Stomach (tissue), 9 donors: Measurements from ENCODE around the gene KNG1. TPM values are rescaled to one million over a fixed set of nuclear protein-coding genes. Genes with fewer than 3 reads are reported as not detected.

Experiments used
- DNase-seq, 2 donors: peaks; one replicate each; pipeline versions ENCODE4 v3.0.0 to v3.0.0-alpha.2; 2013 to 2019
- H3K27ac ChIP-seq, 5 donors: fragments of 200-600 bp in 4 of 5; sonication (generic) in 4 of 5; one replicate each; pipeline ENCODE4 v1.5.1; 2013 to 2019; ENCODE audit warnings: mild to moderate bottlenecking in 1 of 5, moderate library complexity in 1 of 5
- H3K27me3 ChIP-seq, 3 donors: fragments of 200-600 bp; sonication (generic); one replicate each; pipeline ENCODE4 v1.5.1; 2017 to 2019; ENCODE audit warnings: mixed run types in 1 of 3
- H3K36me3 ChIP-seq, 4 donors: fragments of 200-600 bp; sonication (generic); 1 replicate in 3 of 4; 2 replicates in 1 of 4; pipeline ENCODE4 v1.5.1; 2016 to 2019
- H3K4me1 ChIP-seq, 4 donors: fragments of 200-600 bp; sonication (generic); one replicate each; pipeline ENCODE4 v1.5.1; 2016 to 2019
- H3K4me3 ChIP-seq, 4 donors: fragments of 200-600 bp; sonication (generic) in 3 of 4; one replicate each; pipeline ENCODE4 v1.5.1; 2016 to 2019; ENCODE audit warnings: mild to moderate bottlenecking in 1 of 4
- H3K9me3 ChIP-seq, 4 donors: fragments of 200-600 bp; sonication (generic); one replicate each; pipeline ENCODE4 v1.5.1; 2016 to 2019
- EP300 ChIP-seq: sonication (generic); formaldehyde crosslinking; IDR thresholded peaks from one replicate; pipeline ENCODE4 v1.6.1; 2017; ENCODE audit warnings: antibody characterized with exemption
- POLR2A ChIP-seq, 4 donors: fragments of 450-650 bp; IDR thresholded peaks; one replicate each; pipeline ENCODE4 v1.6.1; 2016; ENCODE audit warnings: antibody characterized with exemption in 4 of 4, control low read depth in 2 of 4, mild to moderate bottlenecking in 1 of 4, moderate library complexity in 1 of 4
- POLR2AphosphoS5 ChIP-seq, 3 donors: sonication (generic); formaldehyde crosslinking; IDR thresholded peaks; one replicate each; pipeline ENCODE4 v1.6.1; 2016; ENCODE audit warnings: antibody characterized with exemption in 3 of 3
- WGBS, 5 donors: extraction: QIAGEN DNeasy Blood & Tissue Kit in 3 of 5; methylation state at CpG; one replicate each; pipeline versions ENCODE4 v1.1.5 to v1.1.7; 2013 to 2018; 5-methylcytosine and 5-hydroxymethylcytosine counted together
- intact Hi-C: fragments of 100-400 bp; cut with DNase I; formaldehyde crosslinking; loops from one replicate; pipeline ENCODE4 v1.15.1; 2023; ENCODE audit warnings: low total_unique reads
- polyA plus RNA-seq, 3 donors: library from polyadenylated mRNA; stranded (reverse); fragments of 200-250 nt; gene quantifications; one replicate each; pipeline ENCODE4 v1.2.3, GENCODE V29; 2013
- total RNA-seq, 5 donors: library from RNA; depleted of rRNA; stranded (reverse); fragments of >200 nt; gene quantifications; one replicate each; pipeline versions ENCODE4 v1.1.0 to v1.2.3, GENCODE V29; 2014 to 2016
- TF ChIP-seq, protein P1 (sequence below), 7 experiments: fragments of 450-650 bp in 4 of 7; fragments of 200-600 bp in 3 of 7; sonication (generic) in 3 of 7; IDR thresholded peaks; one replicate each; pipeline ENCODE4 v1.5.1; 2016 to 2019; ENCODE audit warnings: antibody characterized with exemption in 7 of 7, control low read depth in 2 of 7, mild to moderate bottlenecking in 1 of 7
- donor health status: healthy with polysubstance abuse.
- donor health status: Bipolar disorder and iron deficiency.
- donor health status: healthy.

KNG1 gene
- total and polyA plus RNA-seq, 8 donors: 0.18 TPM; not detected in 7

DNA sequence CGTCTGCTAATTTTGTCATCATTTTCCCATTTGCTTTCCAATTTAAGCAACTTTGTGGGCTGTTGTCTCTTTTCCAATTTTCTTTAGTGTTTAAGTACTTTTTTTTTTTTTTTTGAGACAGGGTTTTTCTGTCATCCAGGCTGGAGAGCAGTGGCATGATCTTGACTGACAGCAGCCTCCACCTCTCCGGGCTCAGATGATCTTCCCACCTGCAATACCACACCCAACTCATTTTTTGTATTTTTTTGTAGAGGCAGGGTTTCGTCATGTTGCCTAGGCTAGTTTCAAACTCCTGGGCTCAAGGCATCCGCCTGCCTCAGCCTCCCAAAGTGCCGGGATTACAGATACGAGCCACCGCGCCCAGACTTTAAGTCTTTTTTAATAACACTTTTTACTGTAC, 40.1 kb downstream of the KNG1 start:
- no peaks in the 10 kb centered on the region for H3K36me3 ChIP-seq
- no peak overlapping the region for H3K27ac ChIP-seq
- DNase-seq: no peak
- peaks cover 0 to 13% (median 0%) of the 10 kb centered on the region in 4 donors for H3K4me1 ChIP-seq
- H3K4me3 ChIP-seq: no peak overlapping the region
- WGBS, 5 donors: 83 to 94% (median 91%) methylated on average over 8 of the region's 8 CpGs
- H3K27me3 ChIP-seq: no peaks in the 10 kb centered on the region
- no peaks in the 10 kb centered on the region for H3K9me3 ChIP-seq
- intact Hi-C loops: no loop called here
- TF ChIP-seq, protein P1, sequence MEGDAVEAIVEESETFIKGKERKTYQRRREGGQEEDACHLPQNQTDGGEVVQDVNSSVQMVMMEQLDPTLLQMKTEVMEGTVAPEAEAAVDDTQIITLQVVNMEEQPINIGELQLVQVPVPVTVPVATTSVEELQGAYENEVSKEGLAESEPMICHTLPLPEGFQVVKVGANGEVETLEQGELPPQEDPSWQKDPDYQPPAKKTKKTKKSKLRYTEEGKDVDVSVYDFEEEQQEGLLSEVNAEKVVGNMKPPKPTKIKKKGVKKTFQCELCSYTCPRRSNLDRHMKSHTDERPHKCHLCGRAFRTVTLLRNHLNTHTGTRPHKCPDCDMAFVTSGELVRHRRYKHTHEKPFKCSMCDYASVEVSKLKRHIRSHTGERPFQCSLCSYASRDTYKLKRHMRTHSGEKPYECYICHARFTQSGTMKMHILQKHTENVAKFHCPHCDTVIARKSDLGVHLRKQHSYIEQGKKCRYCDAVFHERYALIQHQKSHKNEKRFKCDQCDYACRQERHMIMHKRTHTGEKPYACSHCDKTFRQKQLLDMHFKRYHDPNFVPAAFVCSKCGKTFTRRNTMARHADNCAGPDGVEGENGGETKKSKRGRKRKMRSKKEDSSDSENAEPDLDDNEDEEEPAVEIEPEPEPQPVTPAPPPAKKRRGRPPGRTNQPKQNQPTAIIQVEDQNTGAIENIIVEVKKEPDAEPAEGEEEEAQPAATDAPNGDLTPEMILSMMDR (IDR thresholded peaks at IDR 0.05): no peak
- TF ChIP-seq POLR2A (IDR thresholded peaks at IDR 0.05) (no peak), POLR2AphosphoS5 (IDR thresholded peaks at IDR 0.05) (no peak), EP300 (no peak)

DNA sequence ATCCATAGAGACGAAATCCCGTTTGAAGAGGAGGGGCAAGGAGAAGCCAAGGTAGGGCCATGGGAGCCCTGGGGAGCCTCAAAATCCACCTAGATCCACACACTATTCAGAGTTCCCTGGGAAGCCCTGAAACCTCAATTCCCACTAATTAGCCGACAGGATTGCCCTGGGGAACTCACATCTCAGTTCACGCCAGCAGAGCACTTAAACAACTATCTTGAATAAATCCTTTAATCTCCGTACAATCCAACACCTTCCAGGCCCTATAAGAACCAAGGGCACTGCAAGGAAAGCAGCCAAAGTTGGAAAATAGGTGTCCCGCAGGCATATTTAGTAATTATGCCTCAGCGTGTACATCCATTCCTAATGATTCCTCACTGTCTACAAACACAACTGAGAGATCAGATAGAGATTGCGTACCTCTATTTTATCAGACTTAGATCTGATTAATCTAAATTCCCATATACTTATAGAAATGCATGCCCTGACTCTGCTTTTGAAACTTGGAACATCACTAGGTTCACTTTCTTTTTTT, 40.6 kb downstream of the KNG1 start:
- Histone ChIP-seq H3K9me3 (no peaks in the 10 kb centered on the region), H3K27ac (no peak overlapping the region), H3K4me3 (no peak overlapping the region), H3K4me1 (peaks cover 0 to 7% (median 0%) of the 10 kb centered on the region in 4 donors), H3K36me3 (no peaks in the 10 kb centered on the region), H3K27me3 (no peaks in the 10 kb centered on the region)
- WGBS, 5 donors: 60 to 81% (median 74%) methylated on average over 8 of the region's 8 CpGs
- intact Hi-C loops: no loop called here
- DNase-seq: no peak
- no peak for TF ChIP-seq EP300
- TF ChIP-seq, protein P1 (IDR thresholded peaks at IDR 0.05): no peak
- no peak for TF ChIP-seq POLR2A (IDR thresholded peaks at IDR 0.05)
- TF ChIP-seq POLR2AphosphoS5 (IDR thresholded peaks at IDR 0.05): no peak

DNA sequence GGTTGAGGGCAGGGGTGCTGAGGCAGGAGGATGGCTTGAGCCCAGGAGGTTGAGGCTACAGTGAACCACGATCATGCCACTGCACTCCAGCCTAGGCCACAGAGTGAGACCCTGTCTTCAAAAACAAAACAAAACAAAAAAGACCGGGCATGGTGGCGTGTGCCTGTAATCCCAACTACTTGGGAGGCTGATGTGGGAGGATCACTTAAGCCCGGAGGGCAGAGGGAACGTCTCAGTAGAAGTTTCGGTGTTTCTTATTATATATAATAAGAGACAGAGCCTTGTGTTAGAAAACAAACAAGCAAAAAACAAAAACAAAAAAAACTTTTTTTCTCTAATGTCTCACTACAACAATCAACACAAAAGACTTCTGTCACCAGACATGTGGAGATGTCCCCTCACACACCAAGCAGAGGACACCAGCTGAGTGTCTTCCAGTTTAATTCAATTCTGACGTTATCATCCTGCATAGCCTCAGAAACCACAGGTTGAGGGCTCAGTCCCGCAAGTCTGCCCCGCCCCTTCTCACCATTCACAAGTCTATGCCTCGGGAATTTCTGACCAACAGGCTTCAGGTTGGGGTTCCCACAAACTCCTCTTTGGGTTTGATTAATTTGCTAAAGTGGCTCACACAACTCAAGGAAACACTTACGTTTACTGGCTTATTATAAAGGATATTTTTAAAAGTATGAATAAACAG, 42.2 kb downstream of the KNG1 start:
- Histone ChIP-seq H3K4me3 (no peak overlapping the region), H3K36me3 (no peaks in the 10 kb centered on the region), H3K27ac (no peak overlapping the region), H3K27me3 (no peaks in the 10 kb centered on the region), H3K4me1 (no peaks in the 10 kb centered on the region), H3K9me3 (no peaks in the 10 kb centered on the region)
- intact Hi-C loops: no loop called here
- TF ChIP-seq, protein P1 (IDR thresholded peaks at IDR 0.05): no peak
- no peak for TF ChIP-seq POLR2A (IDR thresholded peaks at IDR 0.05)
- no peak for TF ChIP-seq EP300
- TF ChIP-seq POLR2AphosphoS5 (IDR thresholded peaks at IDR 0.05): no peak
- no peak for DNase-seq
- WGBS, 5 donors: 69 to 79% (median 75%) methylated on average over 11 of the region's 11 CpGs

DNA sequence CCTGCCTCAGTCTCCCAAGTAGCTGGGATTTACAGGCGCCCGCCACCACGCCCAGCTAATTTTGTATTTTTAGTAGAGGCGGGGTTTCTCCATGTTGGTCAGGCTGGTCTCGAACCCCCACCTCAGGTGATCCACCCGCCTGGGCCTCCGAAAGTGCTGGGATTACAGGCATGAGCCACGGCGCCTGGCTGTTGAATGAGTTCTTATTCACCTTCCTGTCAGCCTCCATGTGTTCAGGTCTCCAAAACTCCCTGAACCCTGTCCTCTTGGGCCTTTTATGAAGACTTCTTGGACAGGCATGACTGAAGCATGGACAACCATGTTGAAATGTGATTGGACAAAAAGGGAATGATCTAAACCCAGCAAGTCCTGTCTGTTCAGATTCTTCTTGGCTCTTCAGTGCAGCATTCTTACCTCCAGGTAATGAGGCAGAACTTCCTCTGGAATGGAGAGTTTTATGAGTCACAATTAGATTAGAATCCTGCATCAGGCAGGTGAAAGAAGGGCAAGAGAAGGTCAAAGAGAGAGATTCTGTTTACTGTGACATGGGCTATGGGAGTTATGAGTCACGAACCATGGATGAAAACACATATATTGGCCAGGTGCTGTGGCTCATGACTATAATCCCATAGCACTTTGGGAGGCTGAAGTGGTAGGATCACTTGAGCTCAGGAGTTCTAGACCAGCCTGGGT, 43.1 kb downstream of the KNG1 start:
- no peaks in the 10 kb centered on the region for H3K4me1 ChIP-seq
- TF ChIP-seq, protein P1 (IDR thresholded peaks at IDR 0.05): no peak
- TF ChIP-seq POLR2AphosphoS5 (IDR thresholded peaks at IDR 0.05) (peak in 2 of 3 donors; percentile 20 to 24), EP300 (no peak)
- no peak for DNase-seq
- H3K4me3 ChIP-seq: no peak overlapping the region
- intact Hi-C loops: no loop called here
- H3K36me3 ChIP-seq: no peaks in the 10 kb centered on the region
- no peaks in the 10 kb centered on the region for H3K27me3 ChIP-seq
- H3K27ac ChIP-seq: peak overlapping the region in 1 of 5 donors; percentile 41
- WGBS, 5 donors: 89 to 95% (median 92%) methylated on average over 10 of the region's 10 CpGs
- H3K9me3 ChIP-seq: no peaks in the 10 kb centered on the region
